ENCODE results near the gene GLOD4.

The GLOD4 gene

DNA sequence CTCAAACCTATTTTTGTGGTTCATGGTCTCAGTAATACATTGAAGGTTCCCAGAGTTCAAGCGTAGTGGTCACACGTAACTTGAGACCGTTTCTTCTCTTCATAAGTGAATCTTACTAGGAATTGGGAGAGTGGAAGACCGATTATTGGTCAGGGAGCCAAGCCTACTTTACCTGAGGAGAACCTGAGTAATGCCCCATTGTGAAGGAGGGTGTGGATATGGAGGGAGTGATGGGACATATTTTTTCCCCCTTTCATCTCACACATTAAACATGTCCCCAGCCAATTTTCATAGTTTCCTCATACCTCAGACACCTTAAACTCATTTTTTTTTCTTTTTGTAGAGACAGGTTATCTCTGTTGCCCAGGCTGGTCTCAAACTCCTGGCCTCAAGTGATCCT lies 38.9 kb downstream of the GLOD4 start:
- DNase-seq (ENCODE audit: low read depth, low spot score): no peak

GRCh38 chr17:742147-742793 lies 39.8 kb downstream of the GLOD4 start:
- DNase-seq (ENCODE audit: low read depth, low spot score): no peak

DNA sequence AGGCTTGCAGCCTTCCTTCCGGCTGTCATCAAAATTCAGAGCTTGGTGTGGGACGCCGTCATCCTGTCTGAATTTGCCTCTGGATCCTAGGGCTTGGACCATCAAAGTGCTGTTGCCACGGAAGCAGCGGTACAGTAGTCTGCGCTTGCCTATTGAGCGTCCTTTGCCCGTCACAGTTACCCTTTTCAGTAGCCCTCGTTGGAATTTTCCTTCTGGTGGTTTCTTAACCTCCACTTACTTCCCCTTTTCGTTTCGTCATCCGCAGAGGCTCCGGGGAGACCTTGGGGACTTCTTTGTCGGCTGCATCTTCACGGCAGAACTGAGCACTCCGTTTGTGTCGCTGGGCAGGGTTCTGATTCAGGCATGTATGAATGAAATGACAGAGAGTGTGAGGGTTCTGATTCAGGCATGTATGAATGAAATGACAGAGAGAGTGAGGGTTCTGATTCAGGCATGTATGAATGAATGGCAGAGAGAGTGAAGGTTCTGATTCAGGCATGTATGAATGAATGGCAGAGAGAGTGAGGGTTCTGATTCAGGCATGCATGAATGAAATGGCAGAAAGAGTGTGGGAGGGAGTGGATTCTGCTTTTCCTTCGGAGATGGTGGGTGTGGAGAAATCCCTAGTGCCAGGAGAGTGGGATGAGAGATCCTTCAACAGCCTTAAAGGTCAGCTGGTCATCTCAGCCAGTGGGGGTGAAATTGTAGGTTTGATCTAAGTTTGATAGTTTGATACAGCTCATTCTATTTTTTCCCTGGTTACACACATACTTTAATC lies 41.7 kb downstream of the GLOD4 start:
- DNase-seq (ENCODE audit: low read depth, low spot score): no peak

DNA sequence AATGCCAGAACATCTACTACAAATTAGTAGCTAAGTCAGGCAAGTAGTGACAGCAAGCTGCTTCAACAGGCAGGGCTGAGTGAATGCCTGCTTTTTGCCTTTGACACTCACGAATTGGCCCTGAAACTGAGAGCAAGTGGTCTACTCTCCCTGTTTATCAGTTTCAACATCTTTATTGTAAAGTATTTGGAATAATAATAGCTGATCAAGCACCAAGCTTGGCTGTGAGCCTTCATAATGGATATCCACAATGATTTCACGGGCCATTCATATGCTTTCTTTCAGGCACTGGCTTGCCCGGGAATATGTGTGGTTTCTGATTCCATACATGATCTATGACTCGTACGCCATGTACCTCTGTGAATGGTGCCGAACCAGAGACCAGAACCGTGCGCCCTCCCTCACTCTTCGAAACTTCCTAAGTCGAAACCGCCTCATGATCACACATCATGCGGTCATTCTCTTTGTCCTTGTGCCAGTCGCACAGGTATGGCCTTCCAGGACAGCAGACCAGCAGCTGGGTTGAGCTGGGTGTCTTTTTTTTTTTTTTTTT lies 44.4 kb downstream of the GLOD4 start:
- no peak for DNase-seq (ENCODE audit: low read depth, low spot score)

- DNase-seq (ENCODE audit: low read depth, low spot score): no peak
Measured at GRCh38 chr17:733743-734142, 48.3 kb downstream of the GLOD4 start.

GRCh38 chr17:732902-733720 lies 49.0 kb downstream of the GLOD4 start:
- no peak for DNase-seq (ENCODE audit: low read depth, low spot score)

GRCh38 chr17:732067-732901 lies 49.8 kb downstream of the GLOD4 start, which contains the start of gene TLCD3A:
Gene TLCD3A, plus strand, starts transcription at chr17:732596. Its CDS starts 52 bp downstream, at chr17:732648.
- no peak for DNase-seq (ENCODE audit: low read depth, low spot score)

- DNase-seq (ENCODE audit: low read depth, low spot score): no peak
Measured at GRCh38 chr17:731644-732066, 50.4 kb downstream of the GLOD4 start.

DNA sequence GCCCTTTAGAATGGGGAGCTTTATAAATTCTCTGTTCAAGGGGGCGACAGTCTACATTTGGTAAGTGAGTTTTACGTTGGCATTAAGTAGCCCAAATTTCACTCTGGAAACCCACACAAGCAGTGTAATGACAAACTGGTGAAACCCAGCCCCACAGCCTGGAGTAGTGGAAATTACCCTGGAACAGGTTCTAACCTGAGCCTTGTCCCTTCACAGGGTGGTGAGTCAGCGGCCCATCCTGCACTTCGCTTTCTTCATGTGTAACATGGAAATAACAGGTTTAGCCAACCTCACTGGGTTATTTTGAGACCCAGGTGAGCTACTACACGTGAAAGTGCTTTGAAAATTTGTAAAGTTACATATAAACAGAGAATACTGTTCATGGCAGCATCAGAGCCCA lies 53.2 kb downstream of the GLOD4 start:
- DNase-seq (ENCODE audit: low read depth, low spot score): no peak

- no peak for DNase-seq (ENCODE audit: low read depth, low spot score)
Measured at GRCh38 chr17:726271-726919, 55.7 kb downstream of the GLOD4 start.

- no peak for DNase-seq (ENCODE audit: low read depth, low spot score)
Measured at GRCh38 chr17:725746-726145, 56.3 kb downstream of the GLOD4 start.

DNA sequence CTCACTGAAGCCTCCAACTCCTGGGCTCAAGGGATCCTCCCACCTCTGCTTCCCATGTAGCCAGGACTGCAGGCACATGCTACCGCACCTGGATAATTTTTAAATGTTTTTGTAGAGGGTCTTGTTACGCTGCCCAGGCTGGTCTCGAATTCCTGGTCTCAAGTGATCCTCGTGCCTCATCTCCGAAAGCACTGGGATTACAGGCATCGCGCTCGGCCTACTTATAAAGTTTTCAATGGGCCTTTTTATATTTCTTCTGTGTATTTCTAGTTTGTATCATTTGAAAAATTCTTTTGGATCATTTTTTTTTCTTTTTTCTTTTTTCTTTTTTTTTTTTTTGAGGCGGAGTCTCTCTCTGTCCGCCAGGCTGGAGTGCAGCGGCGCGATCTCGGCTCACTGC lies 57.0 kb downstream of the GLOD4 start:
- no peak for DNase-seq (ENCODE audit: low read depth, low spot score)

GRCh38 chr17:721540-721937 lies 60.5 kb downstream of the GLOD4 start:
- DNase-seq (ENCODE audit: low read depth, low spot score): no peak

DNA sequence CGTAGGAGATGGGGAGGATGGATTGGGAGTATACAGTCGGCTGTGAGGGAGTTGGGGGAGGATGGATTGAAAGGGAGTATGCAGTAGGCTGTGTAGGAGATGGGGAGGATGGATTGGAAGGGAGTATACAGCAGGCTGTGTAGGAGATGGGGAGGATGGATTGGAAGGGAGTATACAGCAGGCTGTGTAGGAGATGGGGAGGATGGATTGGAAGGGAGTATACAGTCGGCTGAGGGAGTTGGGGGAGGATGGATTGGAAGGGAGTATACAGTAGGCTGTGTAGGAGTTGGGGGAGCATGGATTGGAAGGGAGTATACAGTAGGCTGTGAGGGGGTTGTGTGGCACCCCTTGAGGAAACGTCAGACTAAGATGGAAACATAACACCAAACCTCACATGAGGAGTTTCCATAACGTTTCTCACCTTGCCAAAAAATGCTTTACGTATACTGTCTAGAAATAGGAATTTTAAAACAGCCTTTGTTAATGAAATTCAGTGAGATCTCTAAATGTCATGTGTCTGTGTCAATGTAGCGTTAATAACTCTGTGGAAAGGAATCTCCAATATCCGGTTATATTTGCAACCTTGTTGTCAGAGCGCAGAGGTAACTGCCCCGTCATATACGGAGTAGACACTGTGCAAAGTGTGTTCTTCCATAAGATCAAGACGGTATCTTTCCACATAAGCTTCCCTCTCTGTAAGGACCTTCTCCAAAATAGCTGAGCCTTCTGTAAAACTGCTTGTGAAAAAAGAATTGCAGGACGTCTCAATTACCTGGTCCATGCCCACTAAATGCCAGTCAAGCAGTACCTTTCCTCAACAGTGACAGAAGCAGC lies 61.2 kb downstream of the GLOD4 start:
- no peak for DNase-seq (ENCODE audit: low read depth, low spot score)

- DNase-seq (ENCODE audit: low read depth, low spot score): no peak
Measured at GRCh38 chr17:718075-718474, 64.0 kb downstream of the GLOD4 start.

Measured in iPS DF 19.7 (cell line).